ENCODE results near the gene HEXD.

HEXD gene

DNA sequence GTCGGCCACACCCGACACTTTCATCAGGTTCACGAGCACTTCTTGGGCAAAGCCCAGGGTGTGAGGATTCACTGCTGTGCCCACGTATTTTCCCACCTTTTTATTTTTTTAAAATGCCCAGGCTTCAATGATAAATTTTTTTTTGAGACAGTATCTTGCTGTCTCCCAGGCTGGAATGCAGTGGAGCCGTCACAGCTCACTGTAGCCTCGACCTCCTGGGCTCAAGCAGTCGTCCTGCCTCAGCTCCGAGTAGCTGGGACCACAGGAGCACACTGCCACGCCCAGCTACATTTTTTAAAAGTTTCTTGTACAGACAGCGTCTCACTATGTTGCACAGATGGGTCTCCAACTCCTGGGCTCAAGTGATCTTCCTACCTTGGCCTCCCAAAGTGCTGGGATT, 28.8 kb upstream of the HEXD start:
- Histone ChIP-seq H3K27me3 (peaks cover 53% of the 10 kb centered on the region), H3K27ac (no peak overlapping the region), H3K36me3 (no peaks in the 10 kb centered on the region), H3K4me1 (ENCODE audit: control insufficient read depth in 1 of 2, insufficient read depth in 1 of 2, low read depth in 1 of 2, low read length in 1 of 2) (peaks cover 10% of the 10 kb centered on the region in 2 experiments), H3K9me3 (no peaks in the 10 kb centered on the region), H3K4me3 (ENCODE audit: low read depth in 1 of 2, low read length in 1 of 2) (no peak overlapping the region)
- TF ChIP-seq, protein P1, sequence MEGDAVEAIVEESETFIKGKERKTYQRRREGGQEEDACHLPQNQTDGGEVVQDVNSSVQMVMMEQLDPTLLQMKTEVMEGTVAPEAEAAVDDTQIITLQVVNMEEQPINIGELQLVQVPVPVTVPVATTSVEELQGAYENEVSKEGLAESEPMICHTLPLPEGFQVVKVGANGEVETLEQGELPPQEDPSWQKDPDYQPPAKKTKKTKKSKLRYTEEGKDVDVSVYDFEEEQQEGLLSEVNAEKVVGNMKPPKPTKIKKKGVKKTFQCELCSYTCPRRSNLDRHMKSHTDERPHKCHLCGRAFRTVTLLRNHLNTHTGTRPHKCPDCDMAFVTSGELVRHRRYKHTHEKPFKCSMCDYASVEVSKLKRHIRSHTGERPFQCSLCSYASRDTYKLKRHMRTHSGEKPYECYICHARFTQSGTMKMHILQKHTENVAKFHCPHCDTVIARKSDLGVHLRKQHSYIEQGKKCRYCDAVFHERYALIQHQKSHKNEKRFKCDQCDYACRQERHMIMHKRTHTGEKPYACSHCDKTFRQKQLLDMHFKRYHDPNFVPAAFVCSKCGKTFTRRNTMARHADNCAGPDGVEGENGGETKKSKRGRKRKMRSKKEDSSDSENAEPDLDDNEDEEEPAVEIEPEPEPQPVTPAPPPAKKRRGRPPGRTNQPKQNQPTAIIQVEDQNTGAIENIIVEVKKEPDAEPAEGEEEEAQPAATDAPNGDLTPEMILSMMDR (IDR thresholded peaks at IDR 0.05) = no peak

DNA sequence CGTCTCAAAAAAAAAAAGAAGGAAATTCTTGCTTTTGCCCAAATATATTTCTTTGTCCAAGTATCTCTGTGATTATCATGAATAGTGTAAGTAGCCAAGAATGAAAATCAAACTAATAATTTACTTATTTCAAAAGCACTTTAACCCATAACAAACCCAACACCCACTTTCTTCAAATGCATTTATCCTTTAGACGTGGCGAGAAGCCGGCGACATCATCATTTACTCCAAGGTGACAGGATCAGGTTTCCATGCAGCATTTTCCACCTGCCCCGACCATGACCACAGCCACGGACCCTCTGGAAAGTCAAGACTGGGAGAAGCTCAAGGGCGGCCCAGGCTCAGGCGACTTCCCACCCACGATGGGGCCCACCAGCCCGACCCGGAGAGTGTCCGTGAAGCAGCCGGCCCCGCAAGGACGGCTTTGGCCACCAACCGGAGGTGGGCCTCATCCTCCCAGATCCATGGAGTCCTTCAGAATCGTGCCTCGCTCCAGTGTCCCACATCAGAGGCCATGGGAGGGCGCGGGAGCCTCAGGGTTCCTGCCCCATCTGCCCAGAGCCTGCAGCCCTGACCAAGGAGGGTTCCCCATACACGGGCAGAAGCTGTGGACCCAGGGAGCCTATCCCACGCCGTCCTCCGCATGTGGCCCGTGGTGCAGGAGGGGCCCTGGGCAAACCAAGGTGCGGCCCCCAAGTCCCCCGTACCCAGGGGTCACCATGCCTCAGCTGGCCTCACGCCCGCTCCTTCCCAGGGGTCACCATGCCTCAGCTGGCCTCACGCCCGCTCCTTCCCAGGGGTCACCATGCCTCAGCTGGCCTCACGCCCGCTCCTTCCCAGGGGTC, 27.9 kb upstream of the HEXD start:
- Histone ChIP-seq H3K9me3 (no peaks in the 10 kb centered on the region), H3K27ac (no peak overlapping the region), H3K4me3 (ENCODE audit: low read depth in 1 of 2, low read length in 1 of 2) (no peak overlapping the region), H3K36me3 (no peaks in the 10 kb centered on the region), H3K4me1 (ENCODE audit: control insufficient read depth in 1 of 2, insufficient read depth in 1 of 2, low read depth in 1 of 2, low read length in 1 of 2) (peaks cover 10% of the 10 kb centered on the region in 2 experiments), H3K27me3 (peaks cover 44% of the 10 kb centered on the region)
- TF ChIP-seq, protein P1 (IDR thresholded peaks at IDR 0.05) = no peak

DNA sequence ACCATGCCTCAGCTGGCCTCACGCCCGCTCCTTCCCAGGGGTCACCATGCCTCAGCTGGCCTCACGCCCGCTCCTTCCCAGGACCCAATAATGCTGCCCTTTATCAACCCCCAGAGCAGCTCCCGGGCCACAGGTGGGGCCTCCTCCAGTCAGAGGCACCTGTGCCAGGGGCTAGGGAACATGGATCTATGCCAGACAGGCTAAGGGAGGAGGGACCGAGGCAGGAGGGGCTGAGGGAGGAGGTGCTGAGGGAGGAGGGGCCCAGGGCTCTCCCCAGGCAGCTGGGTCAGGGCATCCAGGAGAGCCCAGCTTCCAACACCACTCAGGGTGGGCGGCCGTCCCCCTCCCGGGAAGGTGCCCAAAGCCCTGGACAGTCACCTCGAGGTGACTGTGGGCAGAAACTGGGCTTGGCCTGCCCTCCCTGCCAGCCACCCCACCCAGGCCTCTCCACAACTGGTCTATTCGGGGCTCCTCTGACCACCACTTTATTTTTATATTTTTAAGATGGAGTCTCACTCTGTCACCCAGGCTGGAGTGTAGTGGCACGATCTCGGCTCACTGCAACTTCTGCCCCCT, 27.2 kb upstream of the HEXD start:
- Histone ChIP-seq H3K27ac (no peak overlapping the region), H3K27me3 (peaks cover 37% of the 10 kb centered on the region), H3K9me3 (no peaks in the 10 kb centered on the region), H3K4me3 (ENCODE audit: low read depth in 1 of 2, low read length in 1 of 2) (no peak overlapping the region), H3K4me1 (ENCODE audit: control insufficient read depth in 1 of 2, insufficient read depth in 1 of 2, low read depth in 1 of 2, low read length in 1 of 2) (peaks cover 10% of the 10 kb centered on the region in 2 experiments), H3K36me3 (no peaks in the 10 kb centered on the region)
- TF ChIP-seq, protein P1 (IDR thresholded peaks at IDR 0.05) = no peak

DNA sequence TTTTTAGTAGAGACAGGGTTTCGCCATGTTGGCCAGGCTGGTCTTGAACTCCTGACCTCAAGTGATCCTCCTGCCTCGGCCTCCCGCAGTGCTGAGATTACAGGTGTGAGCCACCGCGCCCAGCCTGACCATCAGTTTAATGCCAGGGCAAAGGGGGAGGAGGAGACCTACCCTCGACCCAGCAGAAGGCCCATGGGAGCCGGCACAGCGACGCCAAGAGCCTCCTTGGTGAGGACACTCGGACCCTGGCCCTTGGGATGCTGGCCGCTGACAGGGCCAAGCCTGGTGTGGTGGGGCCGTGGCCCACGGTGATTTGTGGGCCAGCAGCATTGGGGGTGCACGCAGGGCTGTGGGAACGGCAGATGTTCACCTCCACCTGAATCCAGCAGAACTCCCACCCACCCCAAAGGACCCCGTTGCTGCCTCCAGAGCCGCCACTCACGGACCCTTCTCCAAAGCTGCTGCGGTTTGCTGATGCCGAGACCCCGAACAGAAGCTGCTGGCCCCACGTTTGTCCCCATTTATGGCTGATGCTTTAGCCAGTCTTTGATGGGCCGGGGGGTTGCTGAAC, 26.6 kb upstream of the HEXD start:
- Histone ChIP-seq H3K4me1 (ENCODE audit: control insufficient read depth in 1 of 2, insufficient read depth in 1 of 2, low read depth in 1 of 2, low read length in 1 of 2) (peaks cover 10% of the 10 kb centered on the region in 2 experiments), H3K27ac (no peak overlapping the region), H3K36me3 (no peaks in the 10 kb centered on the region), H3K4me3 (ENCODE audit: low read depth in 1 of 2, low read length in 1 of 2) (no peak overlapping the region), H3K27me3 (peaks cover 31% of the 10 kb centered on the region), H3K9me3 (no peaks in the 10 kb centered on the region)
- TF ChIP-seq, protein P1 (IDR thresholded peaks at IDR 0.05) = no peak

DNA sequence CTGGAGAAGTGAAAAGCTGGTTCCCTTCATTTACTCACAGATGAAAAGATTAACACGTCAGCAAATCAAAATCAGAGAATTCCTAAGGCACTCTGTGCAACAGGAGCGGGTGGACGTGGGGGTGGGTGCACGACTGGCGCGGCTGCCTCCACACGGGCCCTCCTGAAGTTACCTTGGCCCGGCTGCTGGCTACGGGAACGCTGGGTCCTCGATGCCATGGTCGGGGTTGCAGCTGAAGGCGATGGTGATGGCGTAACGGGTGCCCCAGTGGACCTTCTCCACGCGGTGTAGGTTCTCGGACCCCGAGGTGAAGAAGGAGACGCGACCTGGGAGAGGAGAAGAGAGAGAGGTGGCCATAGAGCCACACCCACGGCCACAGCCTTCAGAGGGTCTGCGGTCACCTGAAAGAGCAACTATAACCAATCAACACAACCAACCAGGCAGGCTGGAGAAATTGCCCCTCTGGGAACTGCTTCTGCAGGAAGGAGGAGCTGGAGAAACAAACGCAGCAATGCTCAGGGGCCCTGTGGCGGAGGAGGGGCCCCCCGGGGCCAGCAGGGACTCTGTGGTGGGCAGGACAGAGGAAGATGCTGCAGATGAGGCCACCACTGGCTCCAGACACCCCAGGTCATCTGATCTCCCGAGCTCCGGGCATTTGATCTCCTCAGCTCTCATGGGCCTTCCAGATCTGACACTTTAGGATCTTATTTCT, 25.8 kb upstream of the HEXD start:
- no peak overlapping the region for H3K4me3 ChIP-seq (ENCODE audit: low read depth in 1 of 2, low read length in 1 of 2)
- H3K36me3 ChIP-seq = no peaks in the 10 kb centered on the region
- TF ChIP-seq, protein P1 (IDR thresholded peaks at IDR 0.05) = no peak
- H3K9me3 ChIP-seq = no peaks in the 10 kb centered on the region
- H3K27ac ChIP-seq = no peak overlapping the region
- peaks cover 23% of the 10 kb centered on the region for H3K27me3 ChIP-seq
- peaks cover 4% of the 10 kb centered on the region in 2 experiments for H3K4me1 ChIP-seq (ENCODE audit: control insufficient read depth in 1 of 2, insufficient read depth in 1 of 2, low read depth in 1 of 2, low read length in 1 of 2)

All from neutrophil (primary cell).